Psoas muscle (tissue), 8 donors: Measurements from ENCODE around the gene KY. TPM values are rescaled to one million over a fixed set of nuclear protein-coding genes. Genes with fewer than 3 reads are reported as not detected.
A peak's percentile ranks its signal among the peaks of the same experiment; 100 is the strongest.

ENCODE experiments used
- ATAC-seq, 4 donors: fragments of 200-7000 bp; cut with Tn5 transposase; one replicate each; pipeline ENCODE4 v1.9.1; 2020; ENCODE audit warnings: moderate library complexity in 3 of 4, mild to moderate bottlenecking in 2 of 4
- DNase-seq, 2 donors: peaks; one replicate each; pipeline ENCODE4 v3.0.0-alpha.2; 2020
- H3K27ac ChIP-seq: fragments of 200-600 bp; one replicate; pipeline ENCODE4 v1.8.0; 2022
- H3K27me3 ChIP-seq, 3 donors: fragments of 200-600 bp in 1 of 3; one replicate each; pipeline versions ENCODE4 v1.6.1 to v1.8.0; 2013 to 2022; ENCODE audit warnings: low read length in 2 of 3, mild to moderate bottlenecking in 2 of 3, moderate library complexity in 1 of 3; ENCODE audit not compliant: insufficient read depth in 3 of 3
- H3K36me3 ChIP-seq, 2 donors: fragments of 200-600 bp in 1 of 2; one replicate each; pipeline versions ENCODE4 v1.6.1 to v1.8.0; 2013 to 2022; ENCODE audit warnings: low read depth in 1 of 2, mild to moderate bottlenecking in 1 of 2, moderate library complexity in 1 of 2; ENCODE audit not compliant: insufficient read depth in 1 of 2
- H3K4me1 ChIP-seq: fragments of 200-600 bp; one replicate; pipeline ENCODE4 v1.8.0; 2022
- H3K4me3 ChIP-seq: fragments of 200-600 bp; one replicate; pipeline ENCODE4 v1.8.0; 2022; ENCODE audit warnings: mild to moderate bottlenecking
- H3K9me3 ChIP-seq: fragments of 200-600 bp; one replicate; pipeline ENCODE4 v1.8.0; 2022
- WGBS, 3 donors: extraction: QIAGEN DNeasy Blood & Tissue Kit; methylation state at CpG; one replicate each; pipeline versions ENCODE4 v1.1.6 to v1.1.7; 2013; 5-methylcytosine and 5-hydroxymethylcytosine counted together
- intact Hi-C, 2 donors: fragments of 100-400 bp; cut with DNase I; formaldehyde crosslinking; loops; one replicate each; pipeline versions ENCODE4 v1.11.0 to v1.14.2; 2022
- polyA plus RNA-seq, 3 donors: library from polyadenylated mRNA; stranded (reverse); fragments of 200-250 nt; gene quantifications; one replicate each; pipeline ENCODE4 v1.2.3, GENCODE V29; 2013
- total RNA-seq, 4 donors: library from RNA; stranded (reverse); fragmentation: NEBNext Ultra II Directional in 2 of 4; extraction: Animal tissue kit (Norgen Biotek cat#: 25700) in 2 of 4; gene quantifications; one replicate each; pipeline versions ENCODE4 v1.2.1 to v1.2.4, GENCODE V29; 2021 to 2023
- TF ChIP-seq, protein P1 (sequence below): fragments of 200-600 bp; IDR thresholded peaks from one replicate; pipeline ENCODE4 v1.8.0; 2022; ENCODE audit warnings: antibody characterized with exemption
- donor health status: healthy with polysubstance abuse.
- donor health status: DM: no; HTN: no; CAD: no; lungs with moderate emphysema.
- donor health status: Bipolar disorder and iron deficiency.
- donor health status: healthy.
- donor health status: DM: yes; HTN: yes; CAD: no.
- donor health status: DM: no; HTN: no; CAD: no.
- donor health status: DM: no; HTN: no; CAD: no.
- donor health status: DM: yes; HTN: yes; CAD: no.

KY gene
- total and polyA plus RNA-seq, 7 donors, result 0.30 to 6.7 (median 3.0) TPM; not detected in 1

DNA sequence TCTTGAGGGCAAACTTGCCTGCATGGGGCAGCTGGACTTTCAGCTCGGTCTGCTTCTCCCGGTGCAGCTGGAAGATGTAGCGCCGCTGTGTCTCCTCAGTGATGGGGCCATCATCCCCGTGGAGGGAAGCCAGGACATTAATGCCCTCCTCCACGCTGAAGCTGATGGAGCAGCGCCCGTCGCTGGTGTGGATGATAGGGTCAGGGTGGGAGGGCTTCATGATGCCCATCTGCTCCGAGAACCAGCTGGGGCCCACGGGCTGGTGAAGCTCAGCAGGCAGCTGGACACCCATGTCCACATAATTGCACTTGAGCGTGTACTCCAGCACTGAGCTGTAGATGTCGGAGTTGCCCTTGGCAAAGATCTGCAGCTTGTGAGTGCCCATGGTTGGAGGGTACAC is 46.9 kb downstream of the KY start:
- intact Hi-C loops, result loop anchor here in 1 of 2 donors (5.0 to 10.0 kb wide), 2 partner anchors 148 to 1291 kb away; no protein-coding TSS in a partner anchor
- Histone ChIP-seq H3K4me1 (peaks cover 16% of the 10 kb centered on the region), H3K36me3 (peaks cover 0 to 8% of the 10 kb centered on the region in 2 donors), H3K4me3 (no peak overlapping the region), H3K9me3 (no peaks in the 10 kb centered on the region), H3K27me3 (no peaks in the 10 kb centered on the region), H3K27ac (no peak overlapping the region)
- DNase-seq (no peak), ATAC-seq (no peak)
- TF ChIP-seq, protein P1, sequence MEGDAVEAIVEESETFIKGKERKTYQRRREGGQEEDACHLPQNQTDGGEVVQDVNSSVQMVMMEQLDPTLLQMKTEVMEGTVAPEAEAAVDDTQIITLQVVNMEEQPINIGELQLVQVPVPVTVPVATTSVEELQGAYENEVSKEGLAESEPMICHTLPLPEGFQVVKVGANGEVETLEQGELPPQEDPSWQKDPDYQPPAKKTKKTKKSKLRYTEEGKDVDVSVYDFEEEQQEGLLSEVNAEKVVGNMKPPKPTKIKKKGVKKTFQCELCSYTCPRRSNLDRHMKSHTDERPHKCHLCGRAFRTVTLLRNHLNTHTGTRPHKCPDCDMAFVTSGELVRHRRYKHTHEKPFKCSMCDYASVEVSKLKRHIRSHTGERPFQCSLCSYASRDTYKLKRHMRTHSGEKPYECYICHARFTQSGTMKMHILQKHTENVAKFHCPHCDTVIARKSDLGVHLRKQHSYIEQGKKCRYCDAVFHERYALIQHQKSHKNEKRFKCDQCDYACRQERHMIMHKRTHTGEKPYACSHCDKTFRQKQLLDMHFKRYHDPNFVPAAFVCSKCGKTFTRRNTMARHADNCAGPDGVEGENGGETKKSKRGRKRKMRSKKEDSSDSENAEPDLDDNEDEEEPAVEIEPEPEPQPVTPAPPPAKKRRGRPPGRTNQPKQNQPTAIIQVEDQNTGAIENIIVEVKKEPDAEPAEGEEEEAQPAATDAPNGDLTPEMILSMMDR, result no peak
- 64 to 70% (median 65%) methylated on average over 13 of the region's 13 CpGs for WGBS, 3 donors

DNA sequence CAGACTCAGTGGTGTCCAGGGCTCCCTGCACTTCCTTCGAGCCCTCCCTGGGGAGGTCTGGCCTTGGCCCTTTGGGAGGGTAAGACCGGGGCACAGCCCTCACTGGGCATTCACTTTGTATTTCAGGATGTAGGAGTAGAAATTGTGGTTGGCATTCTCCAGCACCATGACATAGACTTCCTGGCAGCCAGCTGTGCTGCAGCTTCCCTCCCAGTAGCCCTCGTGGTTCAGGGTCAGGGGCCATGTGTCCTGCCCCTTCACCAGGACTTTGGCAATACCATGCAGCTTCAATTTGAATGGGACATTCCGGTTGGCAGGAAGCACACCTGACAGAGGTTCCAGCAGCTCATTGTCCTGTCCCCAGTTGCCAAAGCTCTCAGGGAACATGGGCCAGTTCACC is 47.3 kb downstream of the KY start:
- no peak for ATAC-seq
- DNase-seq, result no peak
- intact Hi-C loops, result loop anchor here in 1 of 2 donors (5.0 to 10.0 kb wide), 2 partner anchors 149 to 1291 kb away; no protein-coding TSS in a partner anchor
- Histone ChIP-seq H3K9me3 (no peaks in the 10 kb centered on the region), H3K4me1 (peaks cover 16% of the 10 kb centered on the region), H3K27ac (no peak overlapping the region), H3K36me3 (peaks cover 0 to 8% of the 10 kb centered on the region in 2 donors), H3K27me3 (no peaks in the 10 kb centered on the region), H3K4me3 (no peak overlapping the region)
- TF ChIP-seq, protein P1, result no peak
- WGBS, 3 donors, result 31 to 70% (median 47%) methylated on average over 4 of the region's 4 CpGs

DNA sequence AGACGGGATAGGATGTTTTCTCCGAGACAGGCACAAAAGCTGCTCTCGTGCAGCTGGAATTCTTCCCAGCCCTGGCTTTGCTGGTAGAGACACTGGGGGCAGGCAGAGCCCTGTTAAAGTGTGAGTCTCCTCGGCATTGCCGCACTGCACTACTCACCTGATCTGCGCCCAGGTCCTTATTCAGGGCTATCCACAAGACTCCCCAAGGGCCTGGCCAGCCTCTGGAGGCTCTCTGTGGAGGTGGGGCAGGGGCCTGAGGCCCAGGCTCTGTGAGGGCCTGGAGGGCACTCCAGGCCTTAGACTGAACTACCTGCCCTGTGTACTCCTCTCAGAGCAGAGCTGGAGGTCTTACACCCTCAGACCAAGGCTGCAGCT is 48.4 kb downstream of the KY start:
- Histone ChIP-seq H3K9me3 (no peaks in the 10 kb centered on the region), H3K27ac (no peak overlapping the region), H3K4me1 (peaks cover 13% of the 10 kb centered on the region), H3K27me3 (no peaks in the 10 kb centered on the region), H3K36me3 (peaks cover 0 to 8% of the 10 kb centered on the region in 2 donors), H3K4me3 (no peak overlapping the region)
- 62 to 76% (median 69%) methylated on average over 4 to 6 of the region's 6 CpGs for WGBS, 3 donors
- ATAC-seq (no peak), DNase-seq (no peak)
- TF ChIP-seq, protein P1, result no peak
- intact Hi-C loops, result loop anchor here in 1 of 2 donors (5.0 to 10.0 kb wide), 2 partner anchors 150 to 1292 kb away; no protein-coding TSS in a partner anchor

DNA sequence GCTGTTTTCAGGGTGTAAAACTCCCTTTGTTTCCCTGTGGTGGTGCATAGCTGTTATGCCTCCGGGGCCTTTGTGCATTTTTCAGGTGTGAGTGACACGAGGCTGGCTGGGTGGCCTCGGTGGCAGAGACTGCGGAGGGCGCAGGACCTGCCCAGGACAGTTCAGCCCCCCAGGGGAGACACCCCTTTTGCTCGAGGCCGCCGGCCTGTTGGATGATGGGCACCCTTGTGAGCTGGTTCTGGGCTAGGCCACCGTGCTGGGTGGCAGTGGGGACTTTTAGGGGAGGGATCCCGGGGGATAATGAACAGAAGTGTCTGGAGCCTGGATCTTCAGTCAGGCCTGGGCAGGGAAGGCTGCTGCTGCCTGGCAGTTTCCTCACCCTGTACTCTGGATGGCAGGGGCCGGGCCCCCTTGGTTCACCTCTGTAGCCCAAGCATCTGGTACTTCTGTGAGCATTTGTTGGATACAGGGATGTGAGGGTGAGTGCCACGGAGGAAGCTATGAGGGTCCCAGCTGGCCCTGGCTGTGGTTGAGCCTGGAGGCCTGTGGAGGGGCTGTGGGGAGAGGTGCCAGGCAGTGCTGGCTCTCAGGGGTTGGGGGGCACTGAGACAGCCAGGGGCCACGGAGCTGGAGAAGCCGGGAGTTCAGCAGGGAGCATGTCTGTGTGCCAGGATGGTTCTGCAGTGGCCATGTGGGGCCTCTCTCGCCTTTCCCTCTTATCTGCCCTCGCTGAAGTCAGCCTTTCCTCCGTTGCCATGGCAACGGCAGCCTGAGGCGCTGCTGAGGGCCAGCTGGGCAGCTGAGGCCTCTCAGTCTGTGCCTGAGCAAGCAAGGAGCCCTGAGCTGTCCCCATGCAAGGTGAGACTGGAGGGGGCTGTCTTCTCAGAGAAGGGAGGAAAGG is 49.0 kb downstream of the KY start:
- TF ChIP-seq, protein P1, result no peak
- H3K27me3 ChIP-seq, result no peaks in the 10 kb centered on the region
- DNase-seq (no peak), ATAC-seq (peak in 2 of 4 donors; percentile 12 to 22)
- H3K4me1 ChIP-seq, result peaks cover 7% of the 10 kb centered on the region
- 52 to 63% (median 61%) methylated on average over 19 of the region's 19 CpGs for WGBS, 3 donors
- peaks cover 0 to 8% of the 10 kb centered on the region in 2 donors for H3K36me3 ChIP-seq
- no peaks in the 10 kb centered on the region for H3K9me3 ChIP-seq
- no peak overlapping the region for H3K4me3 ChIP-seq
- no peak overlapping the region for H3K27ac ChIP-seq
- intact Hi-C loops, result loop anchor here (2.0 to 10.0 kb wide), 4 partner anchors 41 to 1293 kb away; no protein-coding TSS in a partner anchor
